Uterus (tissue), 4 donors: Measurements from ENCODE around the gene DDX60. TPM values are rescaled to one million over a fixed set of nuclear protein-coding genes. Genes with fewer than 3 reads are reported as not detected.
"Not testable (repeated sequence)": the region's sequence is repeated elsewhere in the genome, so short reads cannot be mapped to it uniquely, and the experiment has no call there.

ENCODE experiments used
- DNase-seq, 2 donors: peaks; one replicate each; pipeline ENCODE4 v3.0.0-alpha.2; 2019 to 2020
- H3K27ac ChIP-seq, 2 donors: fragments of 200-600 bp; sonication (generic); 1 replicate in 1 of 2; 2 replicates in 1 of 2; pipeline ENCODE4 v1.5.1; 2016 to 2018
- H3K27me3 ChIP-seq, 2 donors: fragments of 200-600 bp; sonication (generic); one replicate each; pipeline ENCODE4 v1.5.1; 2018 to 2019; ENCODE audit warnings: control low read depth in 1 of 2
- H3K36me3 ChIP-seq, 2 donors: fragments of 200-600 bp; sonication (generic); one replicate each; pipeline ENCODE4 v1.5.1; 2019; ENCODE audit warnings: control low read depth in 1 of 2
- H3K4me1 ChIP-seq, 2 donors: fragments of 200-600 bp; sonication (generic); one replicate each; pipeline ENCODE4 v1.5.1; 2018 to 2019; ENCODE audit warnings: control low read depth in 1 of 2
- H3K4me3 ChIP-seq, 2 donors: fragments of 200-600 bp; sonication (generic); 1 replicate in 1 of 2; 2 replicates in 1 of 2; pipeline ENCODE4 v1.5.1; 2018 to 2019; ENCODE audit warnings: mild to moderate bottlenecking in 1 of 2
- H3K9me3 ChIP-seq, 2 donors: fragments of 200-600 bp; sonication (generic); one replicate each; pipeline ENCODE4 v1.5.1; 2019; ENCODE audit warnings: control low read depth in 1 of 2
- POLR2A ChIP-seq, 2 donors: fragments of 450-650 bp; IDR thresholded peaks; one replicate each; pipeline ENCODE4 v1.6.1; 2016; ENCODE audit warnings: antibody characterized with exemption in 2 of 2, mild to moderate bottlenecking in 1 of 2, moderate library complexity in 1 of 2
- intact Hi-C: fragments of 100-400 bp; cut with DNase I; formaldehyde crosslinking; loops from one replicate; pipeline ENCODE4 v1.15.1; 2023; ENCODE audit warnings: low total_unique reads
- total RNA-seq, 4 donors: library from RNA; depleted of rRNA in 3 of 4; stranded (reverse); fragments of >200 nt in 3 of 4; gene quantifications; one replicate each; pipeline versions ENCODE4 v1.1.0 to v1.2.4, GENCODE V29; 2014 to 2023
- TF ChIP-seq, protein P1 (sequence below), 4 experiments: fragments of 200-600 bp in 2 of 4; fragments of 450-650 bp in 2 of 4; sonication (generic) in 2 of 4; IDR thresholded peaks; one replicate each; pipeline ENCODE4 v1.5.1; 2016 to 2019; ENCODE audit warnings: antibody characterized with exemption in 4 of 4, mild to moderate bottlenecking in 2 of 4, moderate library complexity in 1 of 4
- donor health status: DM: yes; HTN: yes; CAD: no.

Gene DDX60
- total RNA-seq, 4 donors from 2014 or later, result 10.0 to 45.1 (median 27.3) TPM

DNA sequence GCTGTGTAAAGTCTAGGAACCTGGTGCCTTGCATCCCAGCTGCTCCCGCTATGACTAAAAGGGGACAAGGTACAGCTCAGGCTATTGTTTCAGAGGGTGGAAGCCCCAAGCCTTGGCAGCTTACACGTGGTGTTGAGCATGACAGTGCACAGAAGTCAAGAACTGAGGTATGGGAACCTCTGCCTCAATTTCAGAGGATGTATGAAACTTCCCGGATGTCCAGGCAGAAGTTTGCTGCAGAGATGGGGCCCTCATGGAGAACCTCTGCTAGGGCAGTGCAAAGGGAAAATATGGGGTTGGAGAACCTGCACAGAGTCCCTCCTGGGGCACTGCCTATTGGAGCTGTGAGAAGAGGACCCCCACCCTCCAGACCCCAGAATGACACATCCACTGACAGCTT lies 76.6 kb downstream of the DDX60 start:
- Histone ChIP-seq H3K36me3 (no peaks in the 10 kb centered on the region), H3K9me3 (no peaks in the 10 kb centered on the region), H3K27ac (no peak overlapping the region), H3K27me3 (no peaks in the 10 kb centered on the region), H3K4me1 (no peaks in the 10 kb centered on the region), H3K4me3 (no peak overlapping the region)
- TF ChIP-seq, protein P1, sequence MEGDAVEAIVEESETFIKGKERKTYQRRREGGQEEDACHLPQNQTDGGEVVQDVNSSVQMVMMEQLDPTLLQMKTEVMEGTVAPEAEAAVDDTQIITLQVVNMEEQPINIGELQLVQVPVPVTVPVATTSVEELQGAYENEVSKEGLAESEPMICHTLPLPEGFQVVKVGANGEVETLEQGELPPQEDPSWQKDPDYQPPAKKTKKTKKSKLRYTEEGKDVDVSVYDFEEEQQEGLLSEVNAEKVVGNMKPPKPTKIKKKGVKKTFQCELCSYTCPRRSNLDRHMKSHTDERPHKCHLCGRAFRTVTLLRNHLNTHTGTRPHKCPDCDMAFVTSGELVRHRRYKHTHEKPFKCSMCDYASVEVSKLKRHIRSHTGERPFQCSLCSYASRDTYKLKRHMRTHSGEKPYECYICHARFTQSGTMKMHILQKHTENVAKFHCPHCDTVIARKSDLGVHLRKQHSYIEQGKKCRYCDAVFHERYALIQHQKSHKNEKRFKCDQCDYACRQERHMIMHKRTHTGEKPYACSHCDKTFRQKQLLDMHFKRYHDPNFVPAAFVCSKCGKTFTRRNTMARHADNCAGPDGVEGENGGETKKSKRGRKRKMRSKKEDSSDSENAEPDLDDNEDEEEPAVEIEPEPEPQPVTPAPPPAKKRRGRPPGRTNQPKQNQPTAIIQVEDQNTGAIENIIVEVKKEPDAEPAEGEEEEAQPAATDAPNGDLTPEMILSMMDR (IDR thresholded peaks at IDR 0.05), result no peak
- TF ChIP-seq POLR2A (IDR thresholded peaks at IDR 0.05), result no peak
- intact Hi-C loops, result no loop called here
- DNase-seq, result no peak

DNA sequence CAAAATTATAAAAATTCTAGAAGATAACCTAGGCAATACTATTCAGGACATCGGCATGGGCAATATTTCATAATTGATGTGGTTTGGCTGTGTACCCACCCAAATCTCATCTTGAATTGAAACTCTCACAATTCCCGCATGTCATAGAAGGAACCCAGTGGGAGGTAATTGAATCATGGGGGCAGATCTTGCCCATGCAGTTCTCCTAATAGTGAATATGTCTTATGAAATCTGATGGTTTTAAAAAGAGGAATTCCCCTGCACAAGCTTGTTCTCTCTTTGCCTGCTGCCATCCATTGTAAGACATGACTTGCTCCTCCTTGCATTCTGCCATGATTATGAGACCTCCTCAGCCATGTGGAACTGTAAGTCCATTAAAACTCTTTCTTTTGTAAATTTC lies 77.7 kb downstream of the DDX60 start:
- TF ChIP-seq POLR2A (IDR thresholded peaks at IDR 0.05), result no peak
- TF ChIP-seq, protein P1 (IDR thresholded peaks at IDR 0.05), result no peak
- no peaks in the 10 kb centered on the region for H3K36me3 ChIP-seq

DNA sequence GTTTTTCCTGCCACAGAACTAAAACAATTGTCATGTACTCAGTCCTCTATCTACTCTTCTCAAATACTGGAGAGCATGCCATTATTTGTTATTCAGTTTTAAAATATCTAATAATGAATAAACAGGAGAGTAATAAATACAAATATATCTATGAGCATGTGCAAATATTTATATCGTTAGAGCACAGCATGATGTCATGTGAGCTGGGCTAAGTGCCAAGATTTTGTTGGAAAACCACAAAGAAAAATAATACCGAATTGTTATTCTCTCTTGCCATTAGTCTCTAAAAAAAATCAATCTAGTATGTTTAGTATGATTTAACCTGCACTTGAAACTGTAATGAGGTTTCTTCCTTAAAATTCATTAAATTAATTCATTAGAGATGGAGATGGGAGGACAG lies 97.3 kb downstream of the DDX60 start:
- no peak for TF ChIP-seq POLR2A (IDR thresholded peaks at IDR 0.05)
- TF ChIP-seq, protein P1 (IDR thresholded peaks at IDR 0.05), result no peak
- intact Hi-C loops, result no loop called here
- no peak for DNase-seq
- H3K36me3 ChIP-seq, result no peaks in the 10 kb centered on the region
- no peaks in the 10 kb centered on the region for H3K27me3 ChIP-seq
- H3K9me3 ChIP-seq, result no peaks in the 10 kb centered on the region
- no peak overlapping the region for H3K4me3 ChIP-seq
- no peak overlapping the region for H3K27ac ChIP-seq
- no peaks in the 10 kb centered on the region for H3K4me1 ChIP-seq

More for the DNA sequence above, 77.7 kb downstream of the DDX60 start:
- H3K27ac ChIP-seq, result no peak overlapping the region
- no peaks in the 10 kb centered on the region for H3K27me3 ChIP-seq
- no peak for DNase-seq
- no peak overlapping the region for H3K4me3 ChIP-seq
- intact Hi-C loops, result no loop called here
- H3K4me1 ChIP-seq, result no peaks in the 10 kb centered on the region
- H3K9me3 ChIP-seq, result no peaks in the 10 kb centered on the region

DNA sequence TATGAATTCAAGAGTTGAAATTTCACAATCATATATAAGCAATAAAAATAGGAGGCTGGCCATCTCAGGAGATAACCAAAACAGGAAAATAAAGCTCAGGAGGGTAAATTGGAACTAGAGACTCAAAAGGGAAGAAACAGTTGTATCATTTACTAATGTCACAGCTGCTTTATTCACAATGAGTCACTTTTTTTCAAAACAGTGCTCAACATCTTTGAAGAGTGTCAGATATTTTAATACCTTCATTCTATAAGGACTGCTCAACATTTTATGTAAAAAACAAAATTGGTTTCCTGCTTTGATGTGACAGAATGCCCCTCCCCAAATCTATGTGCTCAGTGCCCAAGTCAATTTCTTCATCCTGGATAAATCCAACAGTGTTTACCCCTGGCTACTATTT lies 97.7 kb downstream of the DDX60 start:
- intact Hi-C loops, result no loop called here
- H3K27ac ChIP-seq, result no peak overlapping the region
- H3K4me1 ChIP-seq, result no peaks in the 10 kb centered on the region
- TF ChIP-seq, protein P1 (IDR thresholded peaks at IDR 0.05), result no peak
- no peak for TF ChIP-seq POLR2A (IDR thresholded peaks at IDR 0.05)
- no peaks in the 10 kb centered on the region for H3K9me3 ChIP-seq
- H3K36me3 ChIP-seq, result no peaks in the 10 kb centered on the region
- H3K4me3 ChIP-seq, result no peak overlapping the region
- DNase-seq, result no peak
- H3K27me3 ChIP-seq, result no peaks in the 10 kb centered on the region

DNA sequence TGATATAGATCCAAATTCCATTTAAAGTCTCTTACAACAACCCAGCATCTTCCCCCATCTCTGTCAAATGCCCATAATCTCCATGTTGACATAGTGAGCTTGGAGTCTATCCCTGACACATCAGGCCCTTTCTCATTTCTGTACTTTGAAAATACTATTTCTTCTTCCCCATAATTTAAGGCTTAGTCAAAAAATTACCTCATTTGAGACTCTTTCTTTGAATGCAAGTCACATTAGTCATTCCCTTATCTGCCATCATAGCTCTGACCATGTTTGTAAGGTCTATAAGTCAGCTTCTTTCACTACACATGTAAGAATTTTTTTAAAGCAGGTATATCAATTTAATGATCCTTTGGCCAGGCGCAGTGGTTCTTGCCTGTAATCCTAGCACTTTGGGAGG lies 99.9 kb downstream of the DDX60 start:
- Histone ChIP-seq H3K4me3 (no peak overlapping the region), H3K9me3 (no peaks in the 10 kb centered on the region), H3K4me1 (no peaks in the 10 kb centered on the region), H3K27me3 (no peaks in the 10 kb centered on the region), H3K27ac (no peak overlapping the region), H3K36me3 (no peaks in the 10 kb centered on the region)
- intact Hi-C loops, result no loop called here
- DNase-seq, result no peak
- TF ChIP-seq, protein P1 (IDR thresholded peaks at IDR 0.05), result no peak
- no peak for TF ChIP-seq POLR2A (IDR thresholded peaks at IDR 0.05)

DNA sequence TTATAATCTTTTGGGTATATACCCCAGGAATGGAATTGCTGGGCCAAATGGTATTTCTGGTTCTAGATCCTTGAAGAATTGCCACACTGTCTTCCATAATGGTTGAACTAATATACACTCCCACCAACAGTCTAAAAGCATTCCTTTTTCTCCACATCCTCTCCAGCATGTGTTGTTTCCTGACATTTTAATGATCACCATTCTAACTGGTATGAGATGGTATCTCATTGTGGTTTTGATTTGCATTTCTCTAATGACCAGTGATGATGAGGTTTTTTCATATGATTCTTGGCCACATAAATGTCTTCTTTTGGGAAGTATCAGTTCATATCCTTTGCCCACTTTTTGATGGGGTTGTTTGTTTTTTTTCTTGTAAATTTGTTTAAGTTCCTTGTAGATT lies 105.0 kb downstream of the DDX60 start:
- intact Hi-C loops, H3K9me3 ChIP-seq, H3K27ac ChIP-seq, H3K4me3 ChIP-seq, H3K27me3 ChIP-seq, H3K4me1 ChIP-seq, H3K36me3 ChIP-seq, DNase-seq: not testable (repeated sequence)
